Gastroesophageal sphincter (tissue), 4 donors: ENCODE results near the gene C5orf15. TPM values are rescaled to one million over a fixed set of nuclear protein-coding genes. Genes with fewer than 3 reads are reported as not detected.
"Not testable (repeated sequence)": the region's sequence is repeated elsewhere in the genome, so short reads cannot be mapped to it uniquely, and the experiment has no call there.

Experiments used
- ATAC-seq: fragments of 150-250 bp; one replicate; pipeline ENCODE4 v1.9.1; 2016; ENCODE audit warnings: mild to moderate bottlenecking, moderate library complexity
- H3K27ac ChIP-seq, 4 donors: fragments of 200-600 bp; sonication (generic) in 3 of 4; 1 replicate in 3 of 4; 2 replicates in 1 of 4; pipeline ENCODE4 v1.5.1; 2016 to 2019
- H3K27me3 ChIP-seq: fragments of 200-600 bp; sonication (generic); one replicate; pipeline ENCODE4 v1.5.1; 2019
- H3K36me3 ChIP-seq, 2 donors: fragments of 200-600 bp; sonication (generic); one replicate each; pipeline ENCODE4 v1.5.1; 2019; ENCODE audit warnings: control low read depth in 1 of 2
- H3K4me1 ChIP-seq, 3 donors: fragments of 200-600 bp; sonication (generic); 1 replicate in 2 of 3; 2 replicates in 1 of 3; pipeline ENCODE4 v1.5.1; 2016 to 2019; ENCODE audit warnings: control low read depth in 2 of 3
- H3K4me3 ChIP-seq, 2 donors: fragments of 200-600 bp; sonication (generic); one replicate each; pipeline ENCODE4 v1.5.1; 2019; ENCODE audit warnings: mild to moderate bottlenecking in 1 of 2, moderate library complexity in 1 of 2
- H3K9me3 ChIP-seq, 3 donors: fragments of 200-600 bp; sonication (generic); one replicate each; pipeline ENCODE4 v1.5.1; 2017 to 2019; ENCODE audit warnings: control low read depth in 2 of 3
- CTCF ChIP-seq, 4 experiments: fragments of 200-600 bp in 2 of 4; fragments of 450-650 bp in 2 of 4; sonication (generic) in 1 of 4; IDR thresholded peaks; one replicate each; pipeline ENCODE4 v1.5.1; 2017 to 2019; ENCODE audit warnings: antibody characterized with exemption in 4 of 4, mild to moderate bottlenecking in 2 of 4, moderate library complexity in 2 of 4
- EP300 ChIP-seq: sonication (generic); formaldehyde crosslinking; IDR thresholded peaks from one replicate; pipeline ENCODE4 v1.6.1; 2017; ENCODE audit warnings: antibody characterized with exemption, mild to moderate bottlenecking
- POLR2A ChIP-seq, 2 donors: fragments of 450-650 bp; IDR thresholded peaks; one replicate each; pipeline ENCODE4 v1.6.1; 2017; ENCODE audit warnings: antibody characterized with exemption in 2 of 2, mild to moderate bottlenecking in 2 of 2, moderate library complexity in 1 of 2
- POLR2AphosphoS5 ChIP-seq: sonication (generic); formaldehyde crosslinking; IDR thresholded peaks from one replicate; pipeline ENCODE4 v1.6.1; 2017; ENCODE audit warnings: antibody characterized with exemption
- WGBS, 2 donors: methylation state at CpG; one replicate each; pipeline ENCODE4 v1.1.5; 2018; ENCODE audit warnings: low coverage in 1 of 2; 5-methylcytosine and 5-hydroxymethylcytosine counted together
- total RNA-seq, 4 donors: library from RNA; depleted of rRNA; stranded (reverse); fragments of >200 nt; gene quantifications; one replicate each; pipeline ENCODE4 v1.1.0, GENCODE V29; 2016

Gene C5orf15
- total RNA-seq, 4 donors from 2014 or later: 22.2 to 38.0 (median 23.2) TPM

GRCh38 chr5:133981714-133982113 is 13.3 kb upstream of the C5orf15 start:
- no peak for ATAC-seq
- peaks cover 0 to 9% (median 0%) of the 10 kb centered on the region in 3 donors for H3K4me1 ChIP-seq
- no peak for TF ChIP-seq EP300
- no peak for TF ChIP-seq POLR2AphosphoS5
- no peak for TF ChIP-seq CTCF (IDR thresholded peaks at IDR 0.05)
- TF ChIP-seq POLR2A (IDR thresholded peaks at IDR 0.05): no peak
- H3K9me3 ChIP-seq: no peaks in the 10 kb centered on the region
- no peak overlapping the region for H3K27ac ChIP-seq
- H3K4me3 ChIP-seq: no peak overlapping the region
- peaks cover 0 to 97% of the 10 kb centered on the region in 2 donors for H3K36me3 ChIP-seq
- no peaks in the 10 kb centered on the region for H3K27me3 ChIP-seq
- WGBS, 2 donors: 64 to 67% methylated on average over 1 of the region's 1 CpG

GRCh38 chr5:133980652-133981051 is 12.2 kb upstream of the C5orf15 start:
- H3K4me3 ChIP-seq: no peak overlapping the region
- no peak for ATAC-seq
- peaks cover 0 to 15% (median 0%) of the 10 kb centered on the region in 3 donors for H3K4me1 ChIP-seq
- TF ChIP-seq POLR2A (IDR thresholded peaks at IDR 0.05): no peak
- TF ChIP-seq CTCF (IDR thresholded peaks at IDR 0.05): no peak
- no peak for TF ChIP-seq EP300
- no peak for TF ChIP-seq POLR2AphosphoS5
- H3K27me3 ChIP-seq: no peaks in the 10 kb centered on the region
- WGBS, 2 donors: 67 to 72% methylated on average over 1 to 7 of the region's 7 CpGs
- peaks cover 0 to 97% of the 10 kb centered on the region in 2 donors for H3K36me3 ChIP-seq
- no peak overlapping the region for H3K27ac ChIP-seq
- H3K9me3 ChIP-seq: no peaks in the 10 kb centered on the region

GRCh38 chr5:133978943-133979342 is 10.5 kb upstream of the C5orf15 start:
- no peak for TF ChIP-seq POLR2AphosphoS5
- TF ChIP-seq EP300: no peak
- no peak for TF ChIP-seq CTCF (IDR thresholded peaks at IDR 0.05)
- no peak for TF ChIP-seq POLR2A (IDR thresholded peaks at IDR 0.05)
- no peaks in the 10 kb centered on the region for H3K9me3 ChIP-seq
- H3K27me3 ChIP-seq: no peaks in the 10 kb centered on the region
- 82 to 94% methylated on average over 3 of the region's 3 CpGs for WGBS, 2 donors
- H3K4me1 ChIP-seq: peaks cover 0 to 15% (median 0%) of the 10 kb centered on the region in 3 donors
- no peak overlapping the region for H3K27ac ChIP-seq
- ATAC-seq: no peak
- no peak overlapping the region for H3K4me3 ChIP-seq
- peaks cover 4 to 97% of the 10 kb centered on the region in 2 donors for H3K36me3 ChIP-seq

GRCh38 chr5:133977858-133978257 is 9.4 kb upstream of the C5orf15 start:
- Histone ChIP-seq H3K9me3 (no peaks in the 10 kb centered on the region), H3K4me3 (no peak overlapping the region), H3K27ac (no peak overlapping the region), H3K4me1 (peaks cover 0 to 15% (median 0%) of the 10 kb centered on the region in 3 donors), H3K36me3 (peaks cover 7 to 97% of the 10 kb centered on the region in 2 donors), H3K27me3 (no peaks in the 10 kb centered on the region)
- TF ChIP-seq POLR2AphosphoS5 (no peak), CTCF (IDR thresholded peaks at IDR 0.05) (no peak), POLR2A (IDR thresholded peaks at IDR 0.05) (no peak), EP300 (no peak)
- no peak for ATAC-seq
- 50% methylated on average over 1 of the region's 1 CpG for WGBS, 2 donors

- TF ChIP-seq CTCF (IDR thresholded peaks at IDR 0.05): no peak
- TF ChIP-seq POLR2AphosphoS5: no peak
- TF ChIP-seq POLR2A (IDR thresholded peaks at IDR 0.05): no peak
- TF ChIP-seq EP300: no peak
- ATAC-seq: no peak
- H3K27ac ChIP-seq: no peak overlapping the region
Observed at GRCh38 chr5:133977161-133977787, 8.8 kb upstream of the C5orf15 start.

GRCh38 chr5:133975546-133975945 is 7.1 kb upstream of the C5orf15 start:
- H3K27me3 ChIP-seq, H3K9me3 ChIP-seq, ATAC-seq, H3K27ac ChIP-seq, H3K4me3 ChIP-seq: not testable (repeated sequence)
- Histone ChIP-seq H3K36me3 (peaks cover 7 to 95% of the 10 kb centered on the region in 2 donors), H3K4me1 (peaks cover 0 to 15% (median 0%) of the 10 kb centered on the region in 3 donors)
- 86 to 100% methylated on average over 3 to 6 of the region's 16 CpGs for WGBS, 2 donors

More at GRCh38 chr5:133977161-133977787, 8.8 kb upstream of the C5orf15 start:
- H3K36me3 ChIP-seq: peaks cover 7 to 97% of the 10 kb centered on the region in 2 donors
- no peaks in the 10 kb centered on the region for H3K27me3 ChIP-seq
- H3K9me3 ChIP-seq: no peaks in the 10 kb centered on the region
- no peak overlapping the region for H3K4me3 ChIP-seq
- peaks cover 0 to 15% (median 0%) of the 10 kb centered on the region in 3 donors for H3K4me1 ChIP-seq
- 62 to 70% methylated on average over 5 of the region's 5 CpGs for WGBS, 2 donors
